ENCODE data around the gene DAG1. TPM values are rescaled to one million over a fixed set of nuclear protein-coding genes. Genes with fewer than 3 reads are reported as not detected.

DAG1 gene
- total and polyA plus RNA-seq, 2 experiments from 2014 or later, result 29.9 to 152 TPM

DNA sequence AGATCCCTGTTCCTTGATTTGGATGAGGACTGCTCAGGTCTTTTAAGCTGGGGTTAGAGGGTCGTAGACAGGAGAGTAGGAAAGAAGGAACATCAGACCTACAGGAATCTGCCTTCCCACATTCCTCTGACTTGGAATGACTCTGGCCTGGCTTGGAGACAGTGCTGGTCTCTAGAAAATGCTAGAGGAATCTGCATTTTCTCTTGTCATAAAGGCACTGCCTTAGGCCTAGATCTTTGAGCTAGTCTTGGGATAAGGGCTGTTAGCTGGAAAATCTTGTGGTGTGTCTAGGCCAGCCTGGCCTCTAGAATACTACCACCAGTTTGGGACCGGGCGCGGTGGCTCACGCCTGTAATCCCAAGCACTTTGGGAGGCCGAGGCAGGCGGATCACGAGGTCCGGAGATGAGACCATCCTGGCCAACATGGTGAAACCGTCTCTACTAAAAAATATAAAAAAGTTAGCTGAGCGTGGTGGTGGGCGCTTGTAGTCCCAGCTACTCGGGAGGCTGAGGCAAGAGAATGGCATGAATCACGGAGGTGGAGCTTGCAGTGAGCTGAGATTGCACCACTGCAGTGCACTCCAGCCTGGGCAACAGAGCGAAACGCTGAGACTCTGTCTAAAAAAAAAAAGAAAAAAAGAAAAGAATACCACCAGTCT, 66.9 kb downstream of the DAG1 start:
- Histone ChIP-seq H3F3A (replicated peaks; ENCODE audit: low read depth) (peaks cover 17% of the 10 kb centered on the region), H3K4me2 (no peak overlapping the region), H2AFZ (no peak overlapping the region), H3K36me3 (ENCODE audit: insufficient read depth) (no peaks in the 10 kb centered on the region), H3K4me3 (no peak overlapping the region), H3K9me2 (ENCODE audit: insufficient read depth) (no peaks in the 10 kb centered on the region), H3K79me2 (replicated peaks; ENCODE audit: insufficient read depth) (no peaks in the 10 kb centered on the region), H3K27ac (ENCODE audit: low read depth) (peak overlapping the region; percentile 84; the same call in 1 of the 2 replicates), H3K4me1 (ENCODE audit: insufficient read depth) (no peaks in the 10 kb centered on the region), H4K20me1 (replicated peaks; ENCODE audit: insufficient read depth) (0 out of 2 replicates have a peak, but pooled peaks cover 3% of the 10 kb centered on the region), H3K27me3 (ENCODE audit: insufficient read depth) (no peaks in the 10 kb centered on the region)
- no peaks in the 10 kb centered on the region for H3K9me3 Mint-ChIP-seq
- DNase-seq (ENCODE audit: low spot score) (peak; percentile 37), ATAC-seq (no peak)
- no peak overlapping the region for H3K27ac Mint-ChIP-seq
- H3K4me1 Mint-ChIP-seq, result peaks cover 26% of the 10 kb centered on the region
- peaks cover 12% of the 10 kb centered on the region for H3K27me3 Mint-ChIP-seq (ENCODE audit: insufficient read depth, low read depth, poor library complexity)
- no peak overlapping the region for H3K4me3 Mint-ChIP-seq
- H3K36me3 Mint-ChIP-seq (ENCODE audit: low read depth), result peaks cover 23% of the 10 kb centered on the region
- no peak for TF ChIP-seq STAT1 (IDR thresholded peaks at IDR 0.05; ENCODE audit: unreplicated experiment)
- TF ChIP-seq, protein P1, sequence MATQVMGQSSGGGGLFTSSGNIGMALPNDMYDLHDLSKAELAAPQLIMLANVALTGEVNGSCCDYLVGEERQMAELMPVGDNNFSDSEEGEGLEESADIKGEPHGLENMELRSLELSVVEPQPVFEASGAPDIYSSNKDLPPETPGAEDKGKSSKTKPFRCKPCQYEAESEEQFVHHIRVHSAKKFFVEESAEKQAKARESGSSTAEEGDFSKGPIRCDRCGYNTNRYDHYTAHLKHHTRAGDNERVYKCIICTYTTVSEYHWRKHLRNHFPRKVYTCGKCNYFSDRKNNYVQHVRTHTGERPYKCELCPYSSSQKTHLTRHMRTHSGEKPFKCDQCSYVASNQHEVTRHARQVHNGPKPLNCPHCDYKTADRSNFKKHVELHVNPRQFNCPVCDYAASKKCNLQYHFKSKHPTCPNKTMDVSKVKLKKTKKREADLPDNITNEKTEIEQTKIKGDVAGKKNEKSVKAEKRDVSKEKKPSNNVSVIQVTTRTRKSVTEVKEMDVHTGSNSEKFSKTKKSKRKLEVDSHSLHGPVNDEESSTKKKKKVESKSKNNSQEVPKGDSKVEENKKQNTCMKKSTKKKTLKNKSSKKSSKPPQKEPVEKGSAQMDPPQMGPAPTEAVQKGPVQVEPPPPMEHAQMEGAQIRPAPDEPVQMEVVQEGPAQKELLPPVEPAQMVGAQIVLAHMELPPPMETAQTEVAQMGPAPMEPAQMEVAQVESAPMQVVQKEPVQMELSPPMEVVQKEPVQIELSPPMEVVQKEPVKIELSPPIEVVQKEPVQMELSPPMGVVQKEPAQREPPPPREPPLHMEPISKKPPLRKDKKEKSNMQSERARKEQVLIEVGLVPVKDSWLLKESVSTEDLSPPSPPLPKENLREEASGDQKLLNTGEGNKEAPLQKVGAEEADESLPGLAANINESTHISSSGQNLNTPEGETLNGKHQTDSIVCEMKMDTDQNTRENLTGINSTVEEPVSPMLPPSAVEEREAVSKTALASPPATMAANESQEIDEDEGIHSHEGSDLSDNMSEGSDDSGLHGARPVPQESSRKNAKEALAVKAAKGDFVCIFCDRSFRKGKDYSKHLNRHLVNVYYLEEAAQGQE (IDR thresholded peaks at IDR 0.05; ENCODE audit: unreplicated experiment), result no peak
- no peak for TF ChIP-seq NANOG (IDR thresholded peaks at IDR 0.05; ENCODE audit: borderline replicate concordance)
- no peak for TF ChIP-seq POLR2AphosphoS5 (IDR thresholded peaks at IDR 0.05; ENCODE audit: low read depth)
- TF ChIP-seq, protein P2, sequence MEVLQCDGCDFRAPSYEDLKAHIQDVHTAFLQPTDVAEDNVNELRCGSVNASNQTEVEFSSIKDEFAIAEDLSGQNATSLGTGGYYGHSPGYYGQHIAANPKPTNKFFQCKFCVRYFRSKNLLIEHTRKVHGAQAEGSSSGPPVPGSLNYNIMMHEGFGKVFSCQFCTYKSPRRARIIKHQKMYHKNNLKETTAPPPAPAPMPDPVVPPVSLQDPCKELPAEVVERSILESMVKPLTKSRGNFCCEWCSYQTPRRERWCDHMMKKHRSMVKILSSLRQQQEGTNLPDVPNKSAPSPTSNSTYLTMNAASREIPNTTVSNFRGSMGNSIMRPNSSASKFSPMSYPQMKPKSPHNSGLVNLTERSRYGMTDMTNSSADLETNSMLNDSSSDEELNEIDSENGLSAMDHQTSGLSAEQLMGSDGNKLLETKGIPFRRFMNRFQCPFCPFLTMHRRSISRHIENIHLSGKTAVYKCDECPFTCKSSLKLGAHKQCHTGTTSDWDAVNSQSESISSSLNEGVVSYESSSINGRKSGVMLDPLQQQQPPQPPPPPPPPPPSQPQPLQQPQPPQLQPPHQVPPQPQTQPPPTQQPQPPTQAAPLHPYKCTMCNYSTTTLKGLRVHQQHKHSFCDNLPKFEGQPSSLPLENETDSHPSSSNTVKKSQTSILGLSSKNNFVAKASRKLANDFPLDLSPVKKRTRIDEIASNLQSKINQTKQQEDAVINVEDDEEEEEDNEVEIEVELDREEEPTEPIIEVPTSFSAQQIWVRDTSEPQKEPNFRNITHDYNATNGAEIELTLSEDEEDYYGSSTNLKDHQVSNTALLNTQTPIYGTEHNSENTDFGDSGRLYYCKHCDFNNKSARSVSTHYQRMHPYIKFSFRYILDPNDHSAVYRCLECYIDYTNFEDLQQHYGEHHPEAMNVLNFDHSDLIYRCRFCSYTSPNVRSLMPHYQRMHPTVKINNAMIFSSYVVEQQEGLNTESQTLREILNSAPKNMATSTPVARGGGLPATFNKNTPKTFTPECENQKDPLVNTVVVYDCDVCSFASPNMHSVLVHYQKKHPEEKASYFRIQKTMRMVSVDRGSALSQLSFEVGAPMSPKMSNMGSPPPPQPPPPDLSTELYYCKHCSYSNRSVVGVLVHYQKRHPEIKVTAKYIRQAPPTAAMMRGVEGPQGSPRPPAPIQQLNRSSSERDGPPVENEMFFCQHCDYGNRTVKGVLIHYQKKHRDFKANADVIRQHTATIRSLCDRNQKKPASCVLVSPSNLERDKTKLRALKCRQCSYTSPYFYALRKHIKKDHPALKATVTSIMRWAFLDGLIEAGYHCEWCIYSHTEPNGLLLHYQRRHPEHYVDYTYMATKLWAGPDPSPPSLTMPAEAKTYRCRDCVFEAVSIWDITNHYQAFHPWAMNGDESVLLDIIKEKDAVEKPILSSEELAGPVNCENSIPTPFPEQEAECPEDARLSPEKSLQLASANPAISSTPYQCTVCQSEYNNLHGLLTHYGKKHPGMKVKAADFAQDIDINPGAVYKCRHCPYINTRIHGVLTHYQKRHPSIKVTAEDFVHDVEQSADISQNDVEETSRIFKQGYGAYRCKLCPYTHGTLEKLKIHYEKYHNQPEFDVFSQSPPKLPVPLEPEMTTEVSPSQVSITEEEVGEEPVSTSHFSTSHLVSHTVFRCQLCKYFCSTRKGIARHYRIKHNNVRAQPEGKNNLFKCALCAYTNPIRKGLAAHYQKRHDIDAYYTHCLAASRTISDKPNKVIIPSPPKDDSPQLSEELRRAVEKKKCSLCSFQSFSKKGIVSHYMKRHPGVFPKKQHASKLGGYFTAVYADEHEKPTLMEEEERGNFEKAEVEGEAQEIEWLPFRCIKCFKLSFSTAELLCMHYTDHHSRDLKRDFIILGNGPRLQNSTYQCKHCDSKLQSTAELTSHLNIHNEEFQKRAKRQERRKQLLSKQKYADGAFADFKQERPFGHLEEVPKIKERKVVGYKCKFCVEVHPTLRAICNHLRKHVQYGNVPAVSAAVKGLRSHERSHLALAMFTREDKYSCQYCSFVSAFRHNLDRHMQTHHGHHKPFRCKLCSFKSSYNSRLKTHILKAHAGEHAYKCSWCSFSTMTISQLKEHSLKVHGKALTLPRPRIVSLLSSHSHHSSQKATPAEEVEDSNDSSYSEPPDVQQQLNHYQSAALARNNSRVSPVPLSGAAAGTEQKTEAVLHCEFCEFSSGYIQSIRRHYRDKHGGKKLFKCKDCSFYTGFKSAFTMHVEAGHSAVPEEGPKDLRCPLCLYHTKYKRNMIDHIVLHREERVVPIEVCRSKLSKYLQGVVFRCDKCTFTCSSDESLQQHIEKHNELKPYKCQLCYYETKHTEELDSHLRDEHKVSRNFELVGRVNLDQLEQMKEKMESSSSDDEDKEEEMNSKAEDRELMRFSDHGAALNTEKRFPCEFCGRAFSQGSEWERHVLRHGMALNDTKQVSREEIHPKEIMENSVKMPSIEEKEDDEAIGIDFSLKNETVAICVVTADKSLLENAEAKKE (CRISPR knock-in tag; IDR thresholded peaks at IDR 0.05), result no peak
- TF ChIP-seq, protein P3, sequence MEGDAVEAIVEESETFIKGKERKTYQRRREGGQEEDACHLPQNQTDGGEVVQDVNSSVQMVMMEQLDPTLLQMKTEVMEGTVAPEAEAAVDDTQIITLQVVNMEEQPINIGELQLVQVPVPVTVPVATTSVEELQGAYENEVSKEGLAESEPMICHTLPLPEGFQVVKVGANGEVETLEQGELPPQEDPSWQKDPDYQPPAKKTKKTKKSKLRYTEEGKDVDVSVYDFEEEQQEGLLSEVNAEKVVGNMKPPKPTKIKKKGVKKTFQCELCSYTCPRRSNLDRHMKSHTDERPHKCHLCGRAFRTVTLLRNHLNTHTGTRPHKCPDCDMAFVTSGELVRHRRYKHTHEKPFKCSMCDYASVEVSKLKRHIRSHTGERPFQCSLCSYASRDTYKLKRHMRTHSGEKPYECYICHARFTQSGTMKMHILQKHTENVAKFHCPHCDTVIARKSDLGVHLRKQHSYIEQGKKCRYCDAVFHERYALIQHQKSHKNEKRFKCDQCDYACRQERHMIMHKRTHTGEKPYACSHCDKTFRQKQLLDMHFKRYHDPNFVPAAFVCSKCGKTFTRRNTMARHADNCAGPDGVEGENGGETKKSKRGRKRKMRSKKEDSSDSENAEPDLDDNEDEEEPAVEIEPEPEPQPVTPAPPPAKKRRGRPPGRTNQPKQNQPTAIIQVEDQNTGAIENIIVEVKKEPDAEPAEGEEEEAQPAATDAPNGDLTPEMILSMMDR (conservative IDR thresholded peaks at IDR 0.05; ENCODE audit: low read depth in 2 of 2), result no peak
- TF ChIP-seq EZH2phosphoT487 (IDR thresholded peaks at IDR 0.05; ENCODE audit: unreplicated experiment), result no peak
- no peak for TF ChIP-seq ZNF114 (CRISPR knock-in tag; IDR thresholded peaks at IDR 0.05)
- no peak for TF ChIP-seq CREB1 (CRISPR knock-in tag; IDR thresholded peaks at IDR 0.05; ENCODE audit: low read depth)
- no peak for TF ChIP-seq ZNF331 (CRISPR knock-in tag; IDR thresholded peaks at IDR 0.05; ENCODE audit: low read depth)
- no peak for TF ChIP-seq JUNB (IDR thresholded peaks at IDR 0.05; ENCODE audit: unreplicated experiment)
- no peak for TF ChIP-seq EZH2 (IDR thresholded peaks at IDR 0.05; ENCODE audit: low read depth, unreplicated experiment)
- TF ChIP-seq, protein P4, sequence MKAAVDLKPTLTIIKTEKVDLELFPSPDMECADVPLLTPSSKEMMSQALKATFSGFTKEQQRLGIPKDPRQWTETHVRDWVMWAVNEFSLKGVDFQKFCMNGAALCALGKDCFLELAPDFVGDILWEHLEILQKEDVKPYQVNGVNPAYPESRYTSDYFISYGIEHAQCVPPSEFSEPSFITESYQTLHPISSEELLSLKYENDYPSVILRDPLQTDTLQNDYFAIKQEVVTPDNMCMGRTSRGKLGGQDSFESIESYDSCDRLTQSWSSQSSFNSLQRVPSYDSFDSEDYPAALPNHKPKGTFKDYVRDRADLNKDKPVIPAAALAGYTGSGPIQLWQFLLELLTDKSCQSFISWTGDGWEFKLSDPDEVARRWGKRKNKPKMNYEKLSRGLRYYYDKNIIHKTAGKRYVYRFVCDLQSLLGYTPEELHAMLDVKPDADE (IDR thresholded peaks at IDR 0.05), result no peak
